ENCODE results near the gene THAP5. TPM values are rescaled to one million over a fixed set of nuclear protein-coding genes. Genes with fewer than 3 reads are reported as not detected.

THAP5 gene
- total RNA-seq, 1 experiment from 2014 or later = 39.4 TPM

DNA sequence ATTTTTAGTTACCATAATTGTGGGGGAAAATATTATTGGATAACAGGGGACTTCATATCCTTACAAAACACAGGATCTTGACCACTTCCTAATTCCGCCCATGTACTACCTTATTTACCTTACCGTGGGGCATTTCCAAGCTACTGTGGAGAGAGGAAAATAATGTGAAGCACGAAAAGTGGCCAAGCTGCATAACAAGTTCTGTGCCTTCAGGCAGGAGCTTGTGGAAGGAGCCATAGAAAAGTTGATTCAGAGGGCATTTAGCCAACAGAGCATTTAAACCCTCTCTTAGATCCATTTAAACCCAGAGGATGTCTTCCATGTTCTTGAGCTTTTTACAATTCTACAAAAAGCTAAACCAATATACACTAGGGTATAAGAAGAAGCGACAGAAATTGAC is 41.8 kb upstream of the THAP5 start:
- ChIA-PET POLR2A (ENCODE audit: low non-redundant PET) (no interaction called here), CTCF (interaction anchor here (1.5 kb wide), 1 partner anchor 18 kb away, joined by 4 read pairs; no protein-coding TSS in a partner anchor)
- no peaks in the 10 kb centered on the region for H3K27me3 ChIP-seq (replicated peaks; ENCODE audit: insufficient read depth, low read depth, low read length, poor library complexity)
- no peak for DNase-seq (ENCODE audit: low spot score)
- peaks cover 3% of the 10 kb centered on the region for H3K4me1 ChIP-seq (ENCODE audit: insufficient read depth, low read length, poor library complexity, severe bottlenecking)
- no peaks in the 10 kb centered on the region for H3K36me3 ChIP-seq (ENCODE audit: insufficient read depth, low read length, poor library complexity, severe bottlenecking)
- H3K9me3 ChIP-seq (ENCODE audit: low read depth, low read length, poor library complexity, severe bottlenecking) = no peaks in the 10 kb centered on the region
- no peak overlapping the region for H3K4me3 ChIP-seq (ENCODE audit: low read depth, low read length, poor library complexity, severe bottlenecking)
- TF ChIP-seq, protein P1, sequence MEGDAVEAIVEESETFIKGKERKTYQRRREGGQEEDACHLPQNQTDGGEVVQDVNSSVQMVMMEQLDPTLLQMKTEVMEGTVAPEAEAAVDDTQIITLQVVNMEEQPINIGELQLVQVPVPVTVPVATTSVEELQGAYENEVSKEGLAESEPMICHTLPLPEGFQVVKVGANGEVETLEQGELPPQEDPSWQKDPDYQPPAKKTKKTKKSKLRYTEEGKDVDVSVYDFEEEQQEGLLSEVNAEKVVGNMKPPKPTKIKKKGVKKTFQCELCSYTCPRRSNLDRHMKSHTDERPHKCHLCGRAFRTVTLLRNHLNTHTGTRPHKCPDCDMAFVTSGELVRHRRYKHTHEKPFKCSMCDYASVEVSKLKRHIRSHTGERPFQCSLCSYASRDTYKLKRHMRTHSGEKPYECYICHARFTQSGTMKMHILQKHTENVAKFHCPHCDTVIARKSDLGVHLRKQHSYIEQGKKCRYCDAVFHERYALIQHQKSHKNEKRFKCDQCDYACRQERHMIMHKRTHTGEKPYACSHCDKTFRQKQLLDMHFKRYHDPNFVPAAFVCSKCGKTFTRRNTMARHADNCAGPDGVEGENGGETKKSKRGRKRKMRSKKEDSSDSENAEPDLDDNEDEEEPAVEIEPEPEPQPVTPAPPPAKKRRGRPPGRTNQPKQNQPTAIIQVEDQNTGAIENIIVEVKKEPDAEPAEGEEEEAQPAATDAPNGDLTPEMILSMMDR (conservative IDR thresholded peaks at IDR 0.05; ENCODE audit: low read depth, low read length) = no peak
- no peak for TF ChIP-seq EZH2 (IDR thresholded peaks at IDR 0.05; ENCODE audit: borderline replicate concordance, low read depth, low read length, poor library complexity, severe bottlenecking)
- no peak overlapping the region for H3K27ac ChIP-seq (ENCODE audit: low read depth, low read length, poor library complexity, severe bottlenecking)
- intact Hi-C loops (cut with micrococcal nuclease; ENCODE audit: unreplicated experiment) = loop anchor here (5.0 to 10.0 kb wide), 2 partner anchors 361 to 1834 kb away; no protein-coding TSS in a partner anchor
- no TSS peak for BruUV-seq (replicated peaks)

DNA sequence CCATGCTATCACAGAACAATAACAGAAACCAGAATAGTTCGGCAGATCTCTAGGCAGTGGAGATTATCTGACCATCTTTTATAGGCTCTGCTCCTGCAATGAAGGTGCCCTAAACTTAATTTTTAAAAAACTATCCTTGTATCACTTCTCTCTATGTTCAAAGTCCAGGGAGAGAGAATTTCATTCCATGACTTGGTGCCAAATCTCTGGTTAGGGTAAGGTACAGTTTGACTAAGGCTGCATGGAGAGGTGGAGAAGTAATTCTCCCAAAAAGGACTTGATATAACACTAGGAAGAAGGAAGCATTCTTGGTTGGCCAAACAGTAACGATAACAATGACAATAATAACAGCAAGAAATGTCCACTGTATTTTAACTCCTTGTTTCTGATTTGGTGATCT is 40.1 kb upstream of the THAP5 start:
- POLR2A ChIA-PET (ENCODE audit: low non-redundant PET) = no interaction called here
- no peak overlapping the region for H3K27ac ChIP-seq (ENCODE audit: low read depth, low read length, poor library complexity, severe bottlenecking)
- H3K4me3 ChIP-seq (ENCODE audit: low read depth, low read length, poor library complexity, severe bottlenecking) = no peak overlapping the region
- H3K9me3 ChIP-seq (ENCODE audit: low read depth, low read length, poor library complexity, severe bottlenecking) = no peaks in the 10 kb centered on the region
- H3K36me3 ChIP-seq (ENCODE audit: insufficient read depth, low read length, poor library complexity, severe bottlenecking) = no peaks in the 10 kb centered on the region
- no TSS peak for BruUV-seq (replicated peaks)
- TF ChIP-seq, protein P1 (conservative IDR thresholded peaks at IDR 0.05; ENCODE audit: low read depth, low read length) = no peak
- TF ChIP-seq EZH2 (IDR thresholded peaks at IDR 0.05; ENCODE audit: borderline replicate concordance, low read depth, low read length, poor library complexity, severe bottlenecking) = no peak
- H3K4me1 ChIP-seq (ENCODE audit: insufficient read depth, low read length, poor library complexity, severe bottlenecking) = peaks cover 3% of the 10 kb centered on the region
- CTCF ChIA-PET = no interaction called here
- DNase-seq (ENCODE audit: low spot score) = no peak
- intact Hi-C loops (cut with micrococcal nuclease; ENCODE audit: unreplicated experiment) = loop anchor here (5.0 to 10.0 kb wide), 2 partner anchors 363 to 1835 kb away; no protein-coding TSS in a partner anchor
- no peaks in the 10 kb centered on the region for H3K27me3 ChIP-seq (replicated peaks; ENCODE audit: insufficient read depth, low read depth, low read length, poor library complexity)

DNA sequence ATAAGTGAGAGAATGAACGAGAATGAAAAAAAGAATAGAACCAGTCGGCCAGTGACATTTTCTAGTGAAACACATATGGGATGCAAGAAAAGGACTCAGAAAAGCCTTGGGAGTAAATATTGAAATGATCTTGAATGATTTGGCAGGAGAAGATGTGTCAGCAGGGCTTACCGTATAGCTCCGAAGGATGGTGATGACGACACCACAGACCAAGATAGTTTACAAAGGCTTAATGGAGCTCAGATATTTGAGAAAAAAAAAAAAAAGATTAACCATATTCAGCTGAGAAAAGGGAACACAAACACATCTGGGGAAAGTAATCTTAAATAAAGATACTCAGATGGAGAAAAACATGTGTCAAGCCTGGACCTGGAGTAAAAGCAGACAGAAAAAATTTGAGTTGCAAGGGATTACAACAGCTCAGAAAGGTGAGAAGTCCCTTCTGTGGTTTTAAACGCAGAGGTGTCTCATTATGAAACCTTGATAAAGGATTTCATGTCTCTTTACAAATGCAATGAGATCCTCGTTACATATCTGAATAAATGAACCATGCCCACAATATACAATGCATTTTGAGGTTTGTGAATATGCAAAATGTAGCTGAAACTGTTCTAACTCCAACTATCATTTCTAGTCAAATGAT is 36.2 kb upstream of the THAP5 start:
- ChIA-PET CTCF (no interaction called here), POLR2A (ENCODE audit: low non-redundant PET) (no interaction called here)

More for the DNA sequence above, 36.2 kb upstream of the THAP5 start:
- no peak overlapping the region for H3K27ac ChIP-seq (ENCODE audit: low read depth, low read length, poor library complexity, severe bottlenecking)
- H3K4me3 ChIP-seq (ENCODE audit: low read depth, low read length, poor library complexity, severe bottlenecking) = no peak overlapping the region
- TF ChIP-seq EZH2 (IDR thresholded peaks at IDR 0.05; ENCODE audit: borderline replicate concordance, low read depth, low read length, poor library complexity, severe bottlenecking) = no peak
- BruUV-seq (replicated peaks) = no TSS peak
- H3K9me3 ChIP-seq (ENCODE audit: low read depth, low read length, poor library complexity, severe bottlenecking) = no peaks in the 10 kb centered on the region
- intact Hi-C loops (cut with micrococcal nuclease; ENCODE audit: unreplicated experiment) = no loop called here
- no peaks in the 10 kb centered on the region for H3K36me3 ChIP-seq (ENCODE audit: insufficient read depth, low read length, poor library complexity, severe bottlenecking)
- H3K4me1 ChIP-seq (ENCODE audit: insufficient read depth, low read length, poor library complexity, severe bottlenecking) = no peaks in the 10 kb centered on the region
- DNase-seq (ENCODE audit: low spot score) = no peak
- H3K27me3 ChIP-seq (replicated peaks; ENCODE audit: insufficient read depth, low read depth, low read length, poor library complexity) = no peaks in the 10 kb centered on the region
